Stromal cell of bone marrow (primary cell): ENCODE results near the gene DNAJC2.
A peak's percentile ranks its signal among the peaks of the same experiment; 100 is the strongest.
"Not testable (repeated sequence)": the region's sequence is repeated elsewhere in the genome, so short reads cannot be mapped to it uniquely, and the experiment has no call there.

Experiments
- DNase-seq: peaks from one replicate; pipeline ENCODE4 v3.0.0-alpha.2; 2012; ENCODE audit warnings: low read depth

The DNAJC2 gene

GRCh38 chr7:103343332-103343731 is 1.2 kb downstream of the DNAJC2 start:
- no peak for DNase-seq

GRCh38 chr7:103341466-103341865 is 3.1 kb downstream of the DNAJC2 start:
- no peak for DNase-seq

- DNase-seq: no peak
Measured at GRCh38 chr7:103338864-103339263, 5.7 kb downstream of the DNAJC2 start.

GRCh38 chr7:103336761-103337160 is 7.8 kb downstream of the DNAJC2 start:
- DNase-seq: no peak

- no peak for DNase-seq
Measured at GRCh38 chr7:103325744-103326143, 18.8 kb downstream of the DNAJC2 start.

GRCh38 chr7:103317009-103317408 is 27.6 kb downstream of the DNAJC2 start:
- DNase-seq: no peak

- DNase-seq: no peak
Measured at GRCh38 chr7:103316380-103316941, 28.1 kb downstream of the DNAJC2 start.

- no peak for DNase-seq
Measured at GRCh38 chr7:103314852-103315251, 29.7 kb downstream of the DNAJC2 start.

GRCh38 chr7:103307503-103308231 is 36.9 kb downstream of the DNAJC2 start:
- DNase-seq: no peak

- no peak for DNase-seq
Measured at GRCh38 chr7:103301441-103301840, 43.1 kb downstream of the DNAJC2 start.

- no peak for DNase-seq
Measured at GRCh38 chr7:103299660-103300059, 44.9 kb downstream of the DNAJC2 start.

- DNase-seq: no peak
Measured at GRCh38 chr7:103297837-103298179, 46.8 kb downstream of the DNAJC2 start.

- peak; percentile 86 for DNase-seq
Measured at GRCh38 chr7:103296901-103297836, 47.4 kb downstream of the DNAJC2 start, which contains the start of gene PMPCB. TSS of gene PMPCB (plus strand) at chr7:103297435. CDS start at chr7:103297460, 25 bp downstream.

- no peak for DNase-seq
Measured at GRCh38 chr7:103293526-103293925, 51.0 kb downstream of the DNAJC2 start.

GRCh38 chr7:103292122-103292521 is 52.4 kb downstream of the DNAJC2 start:
- DNase-seq: no peak

GRCh38 chr7:103282802-103283427 is 61.7 kb downstream of the DNAJC2 start:
- DNase-seq: not testable (repeated sequence)

GRCh38 chr7:103280803-103281155 is 63.8 kb downstream of the DNAJC2 start:
- not testable (repeated sequence) for DNase-seq

- DNase-seq: peak; percentile 43
Measured at GRCh38 chr7:103279963-103280802, 64.4 kb downstream of the DNAJC2 start.

- not testable (repeated sequence) for DNase-seq
Measured at GRCh38 chr7:103279636-103279962, 65.0 kb downstream of the DNAJC2 start.

GRCh38 chr7:103278195-103278594 is 66.4 kb downstream of the DNAJC2 start:
- DNase-seq: not testable (repeated sequence)

GRCh38 chr7:103274867-103275266 is 69.7 kb downstream of the DNAJC2 start:
- DNase-seq: not testable (repeated sequence)
